IPS-18a (cell line): ENCODE results near the gene ANKRD44.

Source experiments
- H3K27ac ChIP-seq: one replicate; pipeline ENCODE4 v1.5.1; 2013; ENCODE audit warnings: low read length
- H3K27me3 ChIP-seq: one replicate; pipeline ENCODE4 v1.6.1; 2013; ENCODE audit warnings: mild to moderate bottlenecking, low read length; ENCODE audit not compliant: control insufficient read depth, insufficient read depth
- H3K36me3 ChIP-seq: one replicate; pipeline ENCODE4 v1.6.1; 2013; ENCODE audit warnings: low read depth, low read length; ENCODE audit not compliant: control insufficient read depth
- H3K4me1 ChIP-seq: one replicate; pipeline ENCODE4 v1.6.1; 2013; ENCODE audit warnings: low read depth, low read length; ENCODE audit not compliant: control insufficient read depth
- H3K4me3 ChIP-seq: one replicate; pipeline ENCODE4 v1.5.1; 2013; ENCODE audit warnings: low read length
- H3K9ac ChIP-seq: one replicate; pipeline ENCODE4 v1.6.1; 2013; ENCODE audit warnings: mild to moderate bottlenecking, low read length, moderate library complexity
- H3K9me3 ChIP-seq: one replicate; pipeline ENCODE4 v1.6.1; 2013; ENCODE audit warnings: low read depth, low read length; ENCODE audit not compliant: control insufficient read depth

ANKRD44 gene

GRCh38 chr2:197141702-197142473, 168.7 kb downstream of the ANKRD44 start:
- Histone ChIP-seq H3K27me3 (no peaks in the 10 kb centered on the region), H3K4me1 (no peaks in the 10 kb centered on the region), H3K4me3 (no peak overlapping the region), H3K27ac (no peak overlapping the region), H3K9ac (no peak overlapping the region), H3K9me3 (no peaks in the 10 kb centered on the region), H3K36me3 (no peaks in the 10 kb centered on the region)

GRCh38 chr2:197140045-197140444, 170.5 kb downstream of the ANKRD44 start:
- Histone ChIP-seq H3K4me3 (no peak overlapping the region), H3K27me3 (no peaks in the 10 kb centered on the region), H3K9me3 (no peaks in the 10 kb centered on the region), H3K27ac (no peak overlapping the region), H3K36me3 (no peaks in the 10 kb centered on the region), H3K4me1 (no peaks in the 10 kb centered on the region), H3K9ac (no peak overlapping the region)

GRCh38 chr2:197138506-197138905, 172.1 kb downstream of the ANKRD44 start:
- H3K9ac ChIP-seq = no peak overlapping the region
- H3K27ac ChIP-seq = no peak overlapping the region
- H3K4me1 ChIP-seq = no peaks in the 10 kb centered on the region
- H3K27me3 ChIP-seq = no peaks in the 10 kb centered on the region
- H3K4me3 ChIP-seq = no peak overlapping the region
- no peaks in the 10 kb centered on the region for H3K9me3 ChIP-seq
- H3K36me3 ChIP-seq = no peaks in the 10 kb centered on the region

- no peaks in the 10 kb centered on the region for H3K9me3 ChIP-seq
- no peaks in the 10 kb centered on the region for H3K4me1 ChIP-seq
- no peak overlapping the region for H3K27ac ChIP-seq
- no peaks in the 10 kb centered on the region for H3K27me3 ChIP-seq
- H3K36me3 ChIP-seq = no peaks in the 10 kb centered on the region
- H3K9ac ChIP-seq = no peak overlapping the region
- H3K4me3 ChIP-seq = no peak overlapping the region
Observed at GRCh38 chr2:197137826-197138477, 172.6 kb downstream of the ANKRD44 start.

- Histone ChIP-seq H3K4me3 (no peak overlapping the region), H3K27ac (no peak overlapping the region), H3K36me3 (no peaks in the 10 kb centered on the region), H3K4me1 (no peaks in the 10 kb centered on the region), H3K9ac (no peak overlapping the region), H3K27me3 (no peaks in the 10 kb centered on the region), H3K9me3 (no peaks in the 10 kb centered on the region)
Observed at GRCh38 chr2:197137231-197137630, 173.3 kb downstream of the ANKRD44 start.

- Histone ChIP-seq H3K4me3 (no peak overlapping the region), H3K9ac (no peak overlapping the region), H3K27me3 (no peaks in the 10 kb centered on the region), H3K36me3 (no peaks in the 10 kb centered on the region), H3K9me3 (no peaks in the 10 kb centered on the region), H3K4me1 (no peaks in the 10 kb centered on the region), H3K27ac (no peak overlapping the region)
Observed at GRCh38 chr2:197136452-197136851, 174.1 kb downstream of the ANKRD44 start.

- H3K4me3 ChIP-seq = no peak overlapping the region
- no peak overlapping the region for H3K9ac ChIP-seq
- no peaks in the 10 kb centered on the region for H3K27me3 ChIP-seq
- H3K36me3 ChIP-seq = no peaks in the 10 kb centered on the region
- H3K27ac ChIP-seq = no peak overlapping the region
- no peaks in the 10 kb centered on the region for H3K4me1 ChIP-seq
- H3K9me3 ChIP-seq = no peaks in the 10 kb centered on the region
Observed at GRCh38 chr2:197135806-197136205, 174.8 kb downstream of the ANKRD44 start.

- Histone ChIP-seq H3K27me3 (no peaks in the 10 kb centered on the region), H3K9ac (no peak overlapping the region), H3K4me3 (no peak overlapping the region), H3K27ac (no peak overlapping the region), H3K4me1 (no peaks in the 10 kb centered on the region), H3K9me3 (no peaks in the 10 kb centered on the region), H3K36me3 (no peaks in the 10 kb centered on the region)
Observed at GRCh38 chr2:197134206-197134605, 176.4 kb downstream of the ANKRD44 start.

- no peaks in the 10 kb centered on the region for H3K27me3 ChIP-seq
- H3K4me3 ChIP-seq = no peak overlapping the region
- no peaks in the 10 kb centered on the region for H3K9me3 ChIP-seq
- H3K4me1 ChIP-seq = no peaks in the 10 kb centered on the region
- H3K27ac ChIP-seq = no peak overlapping the region
- no peak overlapping the region for H3K9ac ChIP-seq
- no peaks in the 10 kb centered on the region for H3K36me3 ChIP-seq
Observed at GRCh38 chr2:197131558-197131855, 179.1 kb downstream of the ANKRD44 start.

GRCh38 chr2:197130318-197130717, 180.3 kb downstream of the ANKRD44 start:
- no peak overlapping the region for H3K9ac ChIP-seq
- no peaks in the 10 kb centered on the region for H3K4me1 ChIP-seq
- H3K4me3 ChIP-seq = no peak overlapping the region
- no peaks in the 10 kb centered on the region for H3K9me3 ChIP-seq
- no peaks in the 10 kb centered on the region for H3K36me3 ChIP-seq
- no peak overlapping the region for H3K27ac ChIP-seq
- H3K27me3 ChIP-seq = no peaks in the 10 kb centered on the region

- Histone ChIP-seq H3K4me3 (no peak overlapping the region), H3K4me1 (no peaks in the 10 kb centered on the region), H3K9me3 (no peaks in the 10 kb centered on the region), H3K9ac (no peak overlapping the region), H3K27me3 (no peaks in the 10 kb centered on the region), H3K36me3 (no peaks in the 10 kb centered on the region), H3K27ac (no peak overlapping the region)
Observed at GRCh38 chr2:197128897-197129296, 181.7 kb downstream of the ANKRD44 start.

GRCh38 chr2:197128126-197128525, 182.5 kb downstream of the ANKRD44 start:
- no peaks in the 10 kb centered on the region for H3K36me3 ChIP-seq
- H3K9me3 ChIP-seq = no peaks in the 10 kb centered on the region
- no peaks in the 10 kb centered on the region for H3K4me1 ChIP-seq
- H3K27ac ChIP-seq = no peak overlapping the region
- H3K27me3 ChIP-seq = no peaks in the 10 kb centered on the region
- H3K9ac ChIP-seq = no peak overlapping the region
- H3K4me3 ChIP-seq = no peak overlapping the region
